Amygdala (tissue), 56 donors: ENCODE results near the gene PCDHB16.
"Not testable (repeated sequence)": the region's sequence is repeated elsewhere in the genome, so short reads cannot be mapped to it uniquely, and the experiment has no call there.

Experiments used
- DNase-seq, 56 donors: peaks; one replicate each; lab custom pipeline; 2025; lab: John Stamatoyannopoulos, UW

PCDHB16 gene

GRCh38 chr5:141180313-141180712 lies 1.9 kb upstream of the PCDHB16 start:
- no peak for DNase-seq

GRCh38 chr5:141184117-141184855 lies 2.1 kb downstream of the PCDHB16 start:
- not testable (repeated sequence) for DNase-seq

GRCh38 chr5:141186897-141187512 lies 4.8 kb downstream of the PCDHB16 start, which contains the start of gene PCDHB9:
PCDHB9 (plus strand) TSS chr5:141187161; CDS start chr5:141187319, 158 bp downstream.
- peak in 2 of 56 donors; percentile 12 to 23 for DNase-seq

GRCh38 chr5:141188682-141189081 lies 6.5 kb downstream of the PCDHB16 start:
- DNase-seq = not testable (repeated sequence)

- DNase-seq = not testable (repeated sequence)
Observed at GRCh38 chr5:141189131-141189530, 6.9 kb downstream of the PCDHB16 start.

GRCh38 chr5:141192110-141192725 lies 10.0 kb downstream of the PCDHB16 start, which contains the start of gene PCDHB10:
PCDHB10 (plus strand) TSS chr5:141192353; CDS start chr5:141192553, 200 bp downstream.
- DNase-seq = peak in 9 of 56 donors; percentile 2 to 62 (median 24)

GRCh38 chr5:141194332-141194731 lies 12.1 kb downstream of the PCDHB16 start:
- not testable (repeated sequence) for DNase-seq

GRCh38 chr5:141196363-141196762 lies 14.2 kb downstream of the PCDHB16 start:
- DNase-seq = no peak

- DNase-seq = no peak
Observed at GRCh38 chr5:141199359-141200235, 17.4 kb downstream of the PCDHB16 start, which contains the start of gene PCDHB11. PCDHB11 (plus strand) TSS chr5:141199627; CDS start chr5:141199775, 148 bp downstream.

- DNase-seq = not testable (repeated sequence)
Observed at GRCh38 chr5:141201126-141201525, 18.9 kb downstream of the PCDHB16 start.

GRCh38 chr5:141201646-141202045 lies 19.5 kb downstream of the PCDHB16 start:
- not testable (repeated sequence) for DNase-seq

GRCh38 chr5:141208478-141208877 lies 26.3 kb downstream of the PCDHB16 start, which contains the start of gene PCDHB12:
PCDHB12 (plus strand) TSS chr5:141208719; CDS start chr5:141208908, 189 bp downstream.
- DNase-seq = peak in 2 of 56 donors; percentile 16 to 23

- not testable (repeated sequence) for DNase-seq
Observed at GRCh38 chr5:141210281-141210680, 28.1 kb downstream of the PCDHB16 start.

- not testable (repeated sequence) for DNase-seq
Observed at GRCh38 chr5:141210849-141211248, 28.7 kb downstream of the PCDHB16 start.

- DNase-seq = peak in 10 of 56 donors; percentile 4 to 40 (median 10)
Observed at GRCh38 chr5:141213656-141214339, 31.6 kb downstream of the PCDHB16 start, which contains the start of gene PCDHB13. PCDHB13 (plus strand) TSS chr5:141213919; CDS start chr5:141214124, 205 bp downstream.

GRCh38 chr5:141214583-141214982 lies 32.4 kb downstream of the PCDHB16 start:
- DNase-seq = not testable (repeated sequence)

GRCh38 chr5:141215504-141215903 lies 33.3 kb downstream of the PCDHB16 start:
- not testable (repeated sequence) for DNase-seq

GRCh38 chr5:141216035-141216434 lies 33.8 kb downstream of the PCDHB16 start:
- not testable (repeated sequence) for DNase-seq
